GM18502 (cell line): ENCODE measurements around the gene JPH3.

Experiments used
- ATAC-seq: cut with Tn5 transposase; IDR thresholded peaks from one replicate; pipeline ENCODE4 v1.9.1; 2021; ENCODE audit warnings: mild to moderate bottlenecking; ENCODE audit not compliant: unreplicated experiment, poor library complexity

Gene JPH3

GRCh38 chr16:87689956-87690465 is 87.7 kb downstream of the JPH3 start:
- no peak for ATAC-seq

GRCh38 chr16:87690911-87691685 is 88.8 kb downstream of the JPH3 start:
- no peak for ATAC-seq

GRCh38 chr16:87691686-87692079 is 89.4 kb downstream of the JPH3 start:
- ATAC-seq: no peak

- ATAC-seq: no peak
Measured at GRCh38 chr16:87692176-87692575, 89.9 kb downstream of the JPH3 start.

- no peak for ATAC-seq
Measured at GRCh38 chr16:87692756-87693155, 90.4 kb downstream of the JPH3 start.

GRCh38 chr16:87693827-87694226 is 91.5 kb downstream of the JPH3 start:
- ATAC-seq: no peak

GRCh38 chr16:87694441-87695125 is 92.3 kb downstream of the JPH3 start:
- ATAC-seq: no peak

GRCh38 chr16:87695534-87695933 is 93.2 kb downstream of the JPH3 start:
- ATAC-seq: no peak

- ATAC-seq: no peak
Measured at GRCh38 chr16:87696726-87697125, 94.4 kb downstream of the JPH3 start.

- no peak for ATAC-seq
Measured at GRCh38 chr16:87697256-87697655, 94.9 kb downstream of the JPH3 start.

- ATAC-seq: no peak
Measured at GRCh38 chr16:87697792-87698191, 95.5 kb downstream of the JPH3 start.

- no peak for ATAC-seq
Measured at GRCh38 chr16:87698241-87698640, 95.9 kb downstream of the JPH3 start.

GRCh38 chr16:87698676-87699199 is 96.4 kb downstream of the JPH3 start:
- ATAC-seq: no peak

GRCh38 chr16:87700406-87701077 is 98.2 kb downstream of the JPH3 start:
- no peak for ATAC-seq

GRCh38 chr16:87701078-87701460 is 98.8 kb downstream of the JPH3 start:
- no peak for ATAC-seq

GRCh38 chr16:87701505-87701921 is 99.2 kb downstream of the JPH3 start:
- ATAC-seq: no peak

- ATAC-seq: peak; percentile 64
Measured at GRCh38 chr16:87702325-87702811, 100.1 kb downstream of the JPH3 start.

- no peak for ATAC-seq
Measured at GRCh38 chr16:87703071-87703470, 100.8 kb downstream of the JPH3 start.

- no peak for ATAC-seq
Measured at GRCh38 chr16:87703835-87704375, 101.6 kb downstream of the JPH3 start.

GRCh38 chr16:87704754-87705353 is 102.5 kb downstream of the JPH3 start:
- no peak for ATAC-seq
